Adrenal gland (tissue), 12 donors: ENCODE data around the gene CARD10. TPM values are rescaled to one million over a fixed set of nuclear protein-coding genes. Genes with fewer than 3 reads are reported as not detected.

ENCODE experiments used
- DNase-seq, 7 donors: peaks; one replicate each; pipeline ENCODE4 v3.0.0-alpha.2; 2019 to 2020
- H3K27ac ChIP-seq, 5 donors: fragments of 200-600 bp; sonication (generic) in 4 of 5; 1 replicate in 3 of 5; 2 replicates in 2 of 5; pipeline versions ENCODE4 v1.5.1 to v1.8.0; 2016 to 2020; ENCODE audit warnings: mild to moderate bottlenecking in 1 of 5
- H3K27me3 ChIP-seq: fragments of 200-600 bp; 2 replicates; pipeline ENCODE4 v1.8.0; 2021
- H3K36me3 ChIP-seq, 2 donors: fragments of 200-600 bp; replicated peaks in 1 of 2; 1 replicate in 1 of 2; 2 replicates in 1 of 2; pipeline versions ENCODE4 v1.5.1 to v1.8.0; 2018 to 2022
- H3K4me1 ChIP-seq, 2 donors: fragments of 200-600 bp; replicated peaks in 1 of 2; 1 replicate in 1 of 2; 2 replicates in 1 of 2; pipeline versions ENCODE4 v1.5.1 to v1.8.0; 2018 to 2021
- H3K4me3 ChIP-seq, 4 donors: fragments of 200-600 bp; sonication (generic) in 3 of 4; one replicate each; pipeline ENCODE4 v1.5.1; 2016 to 2018
- H3K9me3 ChIP-seq, 3 donors: fragments of 200-600 bp; sonication (generic) in 1 of 3; replicated peaks in 1 of 3; 1 replicate in 2 of 3; 2 replicates in 1 of 3; pipeline versions ENCODE4 v1.5.1 to v1.8.0; 2016 to 2021
- POLR2A ChIP-seq, 2 donors: fragments of 450-650 bp; IDR thresholded peaks; one replicate each; pipeline ENCODE4 v1.6.1; 2017; ENCODE audit warnings: antibody characterized with exemption in 2 of 2, mild to moderate bottlenecking in 2 of 2, moderate library complexity in 1 of 2
- WGBS, 4 donors: extraction: QIAGEN DNeasy Blood & Tissue Kit in 2 of 4; methylation state at CpG; one replicate each; pipeline versions ENCODE4 v1.1.5 to v1.1.7; 2013 to 2017; 5-methylcytosine and 5-hydroxymethylcytosine counted together
- intact Hi-C, 2 donors: fragments of 100-400 bp; cut with DNase I; formaldehyde crosslinking; loops; one replicate each; pipeline versions ENCODE4 v1.14.1 to v1.15.0; 2022 to 2023
- polyA plus RNA-seq, 3 donors: library from polyadenylated mRNA; stranded (reverse); fragments of 200-250 nt in 2 of 3; fragments of 350-450 nt in 1 of 3; fragmentation: Illumina TruSeq in 1 of 3; extraction: RNeasy Lipid Tissue Mini Kit (QIAGEN cat#74804) in 1 of 3; gene quantifications; one replicate each; pipeline ENCODE4 v1.2.3, GENCODE V29; 2013 to 2014
- total RNA-seq, 9 donors: library from RNA; depleted of rRNA in 4 of 9; stranded (reverse); fragments of >200 nt in 4 of 9; fragments of 120-200 nt in 1 of 9; fragmentation: NEBNext Ultra II Directional in 1 of 9; extraction: Animal tissue kit (Norgen Biotek cat#: 25700) in 1 of 9; gene quantifications; one replicate each; pipeline versions ENCODE4 v1.1.0 to v1.2.4, GENCODE V29; 2013 to 2023
- TF ChIP-seq, protein P1 (sequence below), 6 experiments: fragments of 450-650 bp in 4 of 6; fragments of 200-600 bp in 2 of 6; sonication (generic) in 1 of 6; IDR thresholded peaks; 1 replicate in 5 of 6; 2 replicates in 1 of 6; pipeline versions ENCODE4 v1.5.1 to v1.8.0; 2016 to 2021; ENCODE audit warnings: antibody characterized with exemption in 6 of 6, mild to moderate bottlenecking in 2 of 6, moderate library complexity in 1 of 6
- donor health status: healthy with polysubstance abuse.
- donor health status: Bipolar disorder and iron deficiency.
- donor health status: DM: yes; HTN: yes; CAD: no.
- donor health status: DM: no; HTN: no; CAD: no.
- donor health status: DM: no; HTN: no; CAD: no.
- donor health status: DM: yes; HTN: yes; CAD: no.

CARD10 gene
- total and polyA plus RNA-seq, 12 donors = 3.3 to 34.2 (median 19.0) TPM

DNA sequence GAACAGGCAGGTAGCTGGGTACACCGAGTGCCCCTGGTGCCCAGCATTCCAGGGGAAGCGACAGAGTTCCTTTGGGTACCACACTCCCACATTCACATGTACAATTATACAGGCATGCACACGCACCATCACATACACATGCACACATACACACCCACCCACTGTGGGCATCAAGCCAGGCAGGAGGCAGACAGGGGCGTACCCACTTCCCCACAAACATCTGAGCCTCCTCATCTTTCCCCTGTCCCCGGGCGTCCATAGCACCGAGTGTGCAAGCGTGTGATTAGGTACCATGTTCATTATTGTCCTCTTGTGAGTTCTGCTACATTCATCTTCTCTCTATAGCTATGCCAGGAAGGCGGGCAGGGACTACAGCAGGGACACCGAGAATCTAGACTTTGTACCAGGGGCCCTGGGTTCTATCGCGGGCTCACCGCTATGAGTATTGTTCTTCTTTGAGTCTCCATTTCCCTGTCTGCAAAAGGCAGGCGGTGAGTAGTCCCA is 2.1 kb upstream of the CARD10 start:
- Histone ChIP-seq H3K27me3 (no peaks in the 10 kb centered on the region), H3K9me3 (no peaks in the 10 kb centered on the region), H3K4me3 (no peak overlapping the region), H3K36me3 (no peaks in the 10 kb centered on the region), H3K4me1 (peaks cover 7 to 21% of the 10 kb centered on the region in 2 donors), H3K27ac (no peak overlapping the region)
- WGBS, 4 donors = 77 to 91% (median 86%) methylated on average over 12 to 14 of the region's 14 CpGs
- TF ChIP-seq, protein P1, sequence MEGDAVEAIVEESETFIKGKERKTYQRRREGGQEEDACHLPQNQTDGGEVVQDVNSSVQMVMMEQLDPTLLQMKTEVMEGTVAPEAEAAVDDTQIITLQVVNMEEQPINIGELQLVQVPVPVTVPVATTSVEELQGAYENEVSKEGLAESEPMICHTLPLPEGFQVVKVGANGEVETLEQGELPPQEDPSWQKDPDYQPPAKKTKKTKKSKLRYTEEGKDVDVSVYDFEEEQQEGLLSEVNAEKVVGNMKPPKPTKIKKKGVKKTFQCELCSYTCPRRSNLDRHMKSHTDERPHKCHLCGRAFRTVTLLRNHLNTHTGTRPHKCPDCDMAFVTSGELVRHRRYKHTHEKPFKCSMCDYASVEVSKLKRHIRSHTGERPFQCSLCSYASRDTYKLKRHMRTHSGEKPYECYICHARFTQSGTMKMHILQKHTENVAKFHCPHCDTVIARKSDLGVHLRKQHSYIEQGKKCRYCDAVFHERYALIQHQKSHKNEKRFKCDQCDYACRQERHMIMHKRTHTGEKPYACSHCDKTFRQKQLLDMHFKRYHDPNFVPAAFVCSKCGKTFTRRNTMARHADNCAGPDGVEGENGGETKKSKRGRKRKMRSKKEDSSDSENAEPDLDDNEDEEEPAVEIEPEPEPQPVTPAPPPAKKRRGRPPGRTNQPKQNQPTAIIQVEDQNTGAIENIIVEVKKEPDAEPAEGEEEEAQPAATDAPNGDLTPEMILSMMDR (IDR thresholded peaks at IDR 0.05) = no peak
- no peak for TF ChIP-seq POLR2A (IDR thresholded peaks at IDR 0.05)
- DNase-seq = no peak
- intact Hi-C loops = no loop called here

DNA sequence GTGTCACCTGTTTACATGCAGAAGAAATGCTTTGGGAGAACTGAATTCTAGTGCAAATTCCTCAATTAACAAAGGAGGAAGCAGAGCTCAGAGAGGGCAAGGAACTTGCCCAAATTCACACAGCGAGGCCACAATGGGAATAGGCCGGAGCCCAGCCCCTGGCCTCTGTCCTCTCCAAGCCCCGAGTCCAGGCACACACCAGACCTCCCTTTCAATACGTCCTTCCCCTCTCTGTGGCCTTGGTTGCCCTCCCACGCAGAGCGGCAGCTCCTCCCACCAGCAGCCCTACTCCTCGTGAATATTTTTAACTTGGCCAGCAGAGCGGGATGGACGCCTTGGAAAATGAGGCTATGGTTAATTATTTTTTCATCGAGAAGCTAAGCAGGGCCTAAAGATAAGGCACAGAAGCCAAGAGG is 1.6 kb upstream of the CARD10 start:
- Histone ChIP-seq H3K27ac (no peak overlapping the region), H3K9me3 (no peaks in the 10 kb centered on the region), H3K4me3 (no peak overlapping the region), H3K27me3 (no peaks in the 10 kb centered on the region), H3K4me1 (peaks cover 5 to 16% of the 10 kb centered on the region in 2 donors), H3K36me3 (no peaks in the 10 kb centered on the region)
- 28 to 33% (median 31%) methylated on average over 10 of the region's 10 CpGs for WGBS, 4 donors
- intact Hi-C loops = no loop called here
- no peak for DNase-seq
- TF ChIP-seq POLR2A (IDR thresholded peaks at IDR 0.05) = no peak
- TF ChIP-seq, protein P1 (IDR thresholded peaks at IDR 0.05) = no peak

DNA sequence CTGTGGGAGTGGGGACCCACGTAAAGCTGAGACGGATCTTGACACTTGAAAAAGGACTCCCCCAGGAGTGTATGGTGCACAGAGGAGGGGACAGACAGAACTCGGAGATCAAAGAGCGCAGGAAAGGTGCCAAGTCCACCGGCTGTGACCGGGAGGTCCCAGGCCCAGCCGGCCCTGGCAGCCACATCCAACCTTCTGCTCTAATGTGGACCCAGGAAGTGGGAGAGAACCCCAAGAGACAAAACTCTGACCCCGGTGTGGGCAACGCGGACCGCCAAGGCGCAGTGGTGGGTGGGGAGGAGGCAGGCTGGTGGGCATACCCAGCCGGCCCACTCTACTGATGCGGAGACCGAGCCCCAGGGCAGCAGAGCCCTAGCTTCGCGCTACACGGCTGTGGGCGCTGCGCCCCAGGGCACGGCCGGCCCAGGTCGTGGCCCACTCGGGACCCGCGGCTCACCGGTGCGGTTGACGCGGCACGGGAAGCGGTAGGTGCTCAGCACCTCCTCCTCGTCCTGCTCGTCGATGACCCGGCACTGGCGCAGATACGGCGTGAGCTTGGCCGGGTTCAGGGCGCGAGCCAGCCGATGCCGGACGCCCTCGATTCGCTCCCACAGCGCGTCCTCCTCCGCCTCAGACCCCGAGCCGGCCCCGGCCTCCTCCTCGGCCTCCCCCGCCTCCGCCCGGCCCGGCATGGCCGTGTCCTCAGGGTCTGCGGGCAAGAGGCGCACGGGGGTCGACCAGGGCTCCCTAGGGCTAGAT is 527 bp downstream of the CARD10 start:
- no peak for DNase-seq
- Histone ChIP-seq H3K27me3 (no peaks in the 10 kb centered on the region), H3K4me3 (peak overlapping the region in 2 of 4 donors; percentile 18 to 86), H3K9me3 (no peaks in the 10 kb centered on the region), H3K36me3 (no peaks in the 10 kb centered on the region), H3K27ac (peak overlapping the region in 3 of 5 donors; percentile 41 to 66 (median 42)), H3K4me1 (peaks cover 5% of the 10 kb centered on the region in 2 donors)
- 8 to 58% (median 31%) methylated on average over 4 to 63 of the region's 63 CpGs for WGBS, 4 donors
- TF ChIP-seq, protein P1 (IDR thresholded peaks at IDR 0.05) = no peak
- TF ChIP-seq POLR2A (IDR thresholded peaks at IDR 0.05) = peak in 1 of 2 donors; percentile 19
- intact Hi-C loops = no loop called here

DNA sequence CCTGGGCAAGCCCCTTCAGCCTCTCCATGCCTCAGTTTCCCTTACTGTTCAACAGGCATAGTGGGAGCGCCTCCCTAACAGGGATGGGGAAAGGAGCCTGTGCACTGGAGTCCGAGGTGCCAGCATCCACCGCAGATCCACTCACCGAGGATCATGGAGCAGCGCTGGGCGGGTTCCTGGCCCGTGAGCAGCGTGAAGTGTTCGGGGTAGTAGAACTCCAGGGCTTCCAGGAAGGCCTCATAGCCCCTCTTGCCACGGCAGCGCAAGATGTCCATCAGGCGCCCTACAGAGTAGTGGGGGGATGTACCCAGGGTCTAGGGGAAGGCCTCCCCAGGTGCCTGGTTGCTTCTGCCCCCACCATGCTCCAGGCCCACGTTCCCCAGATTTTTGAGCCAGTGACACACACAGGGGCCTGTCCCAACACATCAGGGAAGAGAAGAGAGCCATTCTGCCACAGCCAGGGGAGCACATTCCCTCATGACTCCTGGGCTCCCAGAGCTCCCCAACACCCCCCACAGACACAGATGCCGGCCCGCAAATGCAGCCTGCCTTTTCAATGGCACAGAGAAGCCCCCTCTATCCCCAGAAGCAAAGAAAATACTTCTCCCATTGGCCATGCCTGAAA is 1.3 kb downstream of the CARD10 start:
- no peaks in the 10 kb centered on the region for H3K9me3 ChIP-seq
- H3K36me3 ChIP-seq = no peaks in the 10 kb centered on the region
- peak overlapping the region in 1 of 5 donors; percentile 42 for H3K27ac ChIP-seq
- intact Hi-C loops = no loop called here
- peaks cover 5 to 7% of the 10 kb centered on the region in 2 donors for H3K4me1 ChIP-seq
- peak overlapping the region in 2 of 4 donors; percentile 18 to 86 for H3K4me3 ChIP-seq
- no peak for TF ChIP-seq POLR2A (IDR thresholded peaks at IDR 0.05)
- TF ChIP-seq, protein P1 (IDR thresholded peaks at IDR 0.05) = no peak
- H3K27me3 ChIP-seq = no peaks in the 10 kb centered on the region
- DNase-seq = no peak
- WGBS, 4 donors = 83 to 89% (median 89%) methylated on average over 15 of the region's 15 CpGs; no CpG with 5 or more reads in 1 of the 4 donors
